Measurements from ENCODE around the gene OR52D1. TPM values are rescaled to one million over a fixed set of nuclear protein-coding genes. Genes with fewer than 3 reads are reported as not detected.

OR52D1 gene
- total and polyA plus RNA-seq, 9 of the 15 experiments (the other 6 are each of a cell fraction or from before 2014, with no cell fraction given) = 0.14 to 1.3 (median 0.97) TPM; not detected in 6

DNA sequence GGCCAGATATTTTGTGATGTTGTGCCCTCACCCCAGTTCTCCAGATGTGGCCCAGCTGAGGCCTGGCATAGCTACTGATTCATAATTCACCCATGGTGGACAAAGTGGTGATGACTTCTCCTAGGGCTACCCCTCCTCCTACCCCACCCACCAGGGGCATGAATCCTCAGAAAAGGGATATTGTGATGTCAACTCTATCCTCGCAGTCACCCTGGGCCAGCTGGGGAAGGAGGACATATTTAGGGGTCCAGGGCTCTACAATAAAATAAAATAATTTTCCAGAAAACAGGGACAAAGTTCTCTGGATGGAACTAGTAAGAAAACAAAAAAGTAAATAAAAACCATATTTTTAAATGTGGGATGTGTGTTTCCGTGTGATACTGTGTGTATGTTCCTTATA, 28.1 kb downstream of the OR52D1 start, which contains the start of gene UBQLNL (continued):
- TF ChIP-seq, protein P1, sequence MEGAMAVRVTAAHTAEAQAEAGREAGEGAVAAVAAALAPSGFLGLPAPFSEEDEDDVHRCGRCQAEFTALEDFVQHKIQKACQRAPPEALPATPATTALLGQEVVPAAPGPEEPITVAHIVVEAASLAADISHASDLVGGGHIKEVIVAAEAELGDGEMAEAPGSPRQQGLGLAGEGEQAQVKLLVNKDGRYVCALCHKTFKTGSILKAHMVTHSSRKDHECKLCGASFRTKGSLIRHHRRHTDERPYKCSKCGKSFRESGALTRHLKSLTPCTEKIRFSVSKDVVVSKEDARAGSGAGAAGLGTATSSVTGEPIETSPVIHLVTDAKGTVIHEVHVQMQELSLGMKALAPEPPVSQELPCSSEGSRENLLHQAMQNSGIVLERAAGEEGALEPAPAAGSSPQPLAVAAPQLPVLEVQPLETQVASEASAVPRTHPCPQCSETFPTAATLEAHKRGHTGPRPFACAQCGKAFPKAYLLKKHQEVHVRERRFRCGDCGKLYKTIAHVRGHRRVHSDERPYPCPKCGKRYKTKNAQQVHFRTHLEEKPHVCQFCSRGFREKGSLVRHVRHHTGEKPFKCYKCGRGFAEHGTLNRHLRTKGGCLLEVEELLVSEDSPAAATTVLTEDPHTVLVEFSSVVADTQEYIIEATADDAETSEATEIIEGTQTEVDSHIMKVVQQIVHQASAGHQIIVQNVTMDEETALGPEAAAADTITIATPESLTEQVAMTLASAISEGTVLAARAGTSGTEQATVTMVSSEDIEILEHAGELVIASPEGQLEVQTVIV (CRISPR knock-in tag; IDR thresholded peaks at IDR 0.05; ENCODE audit: borderline replicate concordance) = no peak
- TF ChIP-seq, protein P2, sequence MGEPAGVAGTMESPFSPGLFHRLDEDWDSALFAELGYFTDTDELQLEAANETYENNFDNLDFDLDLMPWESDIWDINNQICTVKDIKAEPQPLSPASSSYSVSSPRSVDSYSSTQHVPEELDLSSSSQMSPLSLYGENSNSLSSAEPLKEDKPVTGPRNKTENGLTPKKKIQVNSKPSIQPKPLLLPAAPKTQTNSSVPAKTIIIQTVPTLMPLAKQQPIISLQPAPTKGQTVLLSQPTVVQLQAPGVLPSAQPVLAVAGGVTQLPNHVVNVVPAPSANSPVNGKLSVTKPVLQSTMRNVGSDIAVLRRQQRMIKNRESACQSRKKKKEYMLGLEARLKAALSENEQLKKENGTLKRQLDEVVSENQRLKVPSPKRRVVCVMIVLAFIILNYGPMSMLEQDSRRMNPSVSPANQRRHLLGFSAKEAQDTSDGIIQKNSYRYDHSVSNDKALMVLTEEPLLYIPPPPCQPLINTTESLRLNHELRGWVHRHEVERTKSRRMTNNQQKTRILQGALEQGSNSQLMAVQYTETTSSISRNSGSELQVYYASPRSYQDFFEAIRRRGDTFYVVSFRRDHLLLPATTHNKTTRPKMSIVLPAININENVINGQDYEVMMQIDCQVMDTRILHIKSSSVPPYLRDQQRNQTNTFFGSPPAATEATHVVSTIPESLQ (CRISPR knock-in tag; IDR thresholded peaks at IDR 0.05) = no peak

DNA sequence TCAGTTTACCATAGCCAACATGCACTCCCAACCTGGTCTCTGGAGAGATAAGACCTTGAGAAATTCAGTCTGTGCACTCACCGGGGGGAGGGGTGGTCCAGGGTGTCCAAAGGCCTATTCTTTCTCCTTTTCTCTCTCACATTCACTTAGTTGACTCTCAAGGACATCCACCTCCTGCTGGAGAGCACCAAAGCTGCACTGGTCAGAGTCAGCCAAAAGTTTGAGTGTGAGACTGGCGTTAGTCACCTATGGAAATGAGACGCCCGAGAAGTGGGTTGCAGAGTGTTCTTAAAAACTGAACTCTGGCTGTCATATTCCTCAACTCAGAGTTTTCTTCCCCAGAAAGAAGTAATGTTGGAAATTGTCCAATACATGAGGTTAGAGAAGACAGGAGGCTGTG, 33.1 kb downstream of the OR52D1 start:
- BruUV-seq (replicated peaks) = no TSS peak
- H3K9me3 ChIP-seq (replicated peaks; ENCODE audit: control insufficient read depth, insufficient read depth, low read depth, low read length) = no peaks in the 10 kb centered on the region
- H3K27ac ChIP-seq (ENCODE audit: extremely low read depth, low read depth, low read length) = no peak overlapping the region
- DNase-seq (ENCODE audit: extremely low read depth in 1 of 4, low spot score in 3 of 4) = peak in 1 of 4 experiments; percentile 18
- in situ Hi-C loops (cut with MboI) (no loop called here), intact Hi-C loops (cut with micrococcal nuclease) (no loop called here)
- H3K27me3 ChIP-seq (ENCODE audit: control insufficient read depth in 2 of 2, insufficient read depth in 2 of 2, low read length in 2 of 2) = no peaks in the 10 kb centered on the region
- H3K9ac ChIP-seq (ENCODE audit: insufficient read depth in 1 of 2, low read depth in 2 of 2, low read length in 2 of 2) = no peak overlapping the region
- H3K9me1 ChIP-seq (ENCODE audit: control insufficient read depth, insufficient read depth, low read length) = no peaks in the 10 kb centered on the region
- ChIA-PET POLR2A (interaction anchor here (0.7 to 11.8 kb wide), 4 partner anchors 12 to 1037 kb away, joined by 3 to 123 read pairs (median 4); partner anchors contain the start of gene UBQLN3), CTCF (ENCODE audit: low intra/inter-chr PET ratio) (no interaction called here)
- 65% methylated on average over 4 of the region's 4 CpGs for WGBS (ENCODE audit: insufficient coverage, low coverage, missing lambda C conversion rate)
- no peaks in the 10 kb centered on the region for H3K79me2 ChIP-seq (ENCODE audit: control insufficient read depth, insufficient read depth, low read length)
- no peaks in the 10 kb centered on the region for H3K36me3 ChIP-seq (ENCODE audit: control insufficient read depth, insufficient read depth, low read length)
- FAIRE-seq = no peak
- no peaks in the 10 kb centered on the region; a peak in 1 of 5 replicates for H3K4me1 ChIP-seq (replicated peaks in 1 of 2; ENCODE audit: control insufficient read depth in 2 of 2, insufficient read depth in 2 of 2, low read length in 2 of 2)
- H3K4me2 ChIP-seq (ENCODE audit: insufficient read depth, low read length) = no peak overlapping the region
- H2AFZ ChIP-seq (ENCODE audit: low read depth, low read length) = no peak overlapping the region
- TF ChIP-seq KAT2B (IDR thresholded peaks at IDR 0.05; ENCODE audit: low read depth, low read length) = no peak
- TF ChIP-seq MTA1 (IDR thresholded peaks at IDR 0.05; ENCODE audit: borderline replicate concordance) = no peak
- TF ChIP-seq, protein P3, sequence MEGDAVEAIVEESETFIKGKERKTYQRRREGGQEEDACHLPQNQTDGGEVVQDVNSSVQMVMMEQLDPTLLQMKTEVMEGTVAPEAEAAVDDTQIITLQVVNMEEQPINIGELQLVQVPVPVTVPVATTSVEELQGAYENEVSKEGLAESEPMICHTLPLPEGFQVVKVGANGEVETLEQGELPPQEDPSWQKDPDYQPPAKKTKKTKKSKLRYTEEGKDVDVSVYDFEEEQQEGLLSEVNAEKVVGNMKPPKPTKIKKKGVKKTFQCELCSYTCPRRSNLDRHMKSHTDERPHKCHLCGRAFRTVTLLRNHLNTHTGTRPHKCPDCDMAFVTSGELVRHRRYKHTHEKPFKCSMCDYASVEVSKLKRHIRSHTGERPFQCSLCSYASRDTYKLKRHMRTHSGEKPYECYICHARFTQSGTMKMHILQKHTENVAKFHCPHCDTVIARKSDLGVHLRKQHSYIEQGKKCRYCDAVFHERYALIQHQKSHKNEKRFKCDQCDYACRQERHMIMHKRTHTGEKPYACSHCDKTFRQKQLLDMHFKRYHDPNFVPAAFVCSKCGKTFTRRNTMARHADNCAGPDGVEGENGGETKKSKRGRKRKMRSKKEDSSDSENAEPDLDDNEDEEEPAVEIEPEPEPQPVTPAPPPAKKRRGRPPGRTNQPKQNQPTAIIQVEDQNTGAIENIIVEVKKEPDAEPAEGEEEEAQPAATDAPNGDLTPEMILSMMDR (IDR thresholded peaks at IDR 0.05 in 2 of 3, conservative IDR thresholded peaks at IDR 0.05 in 1 of 3; ENCODE audit: insufficient read depth in 2 of 3, low read depth in 1 of 3, low read length in 3 of 3) = 0 out of 6 replicates have a peak, but pooled peaks of 1 of the 3 experiments have one; percentile 18
- TF ChIP-seq EHMT2 (IDR thresholded peaks at IDR 0.05) = no peak
- TF ChIP-seq TEAD1 (CRISPR knock-in tag; IDR thresholded peaks at IDR 0.05) = no peak
- H4K20me1 ChIP-seq (replicated peaks; ENCODE audit: control insufficient read depth, insufficient read depth, low read length) = no peaks in the 10 kb centered on the region
- H3K4me3 ChIP-seq = no peak overlapping the region
- peak; percentile 62 for ATAC-seq

All from K562 (cell line).